GM23338 (cell line): Measurements from ENCODE around the gene ADGRB2. TPM values are rescaled to one million over a fixed set of nuclear protein-coding genes. Genes with fewer than 3 reads are reported as not detected.

Source experiments
- ATAC-seq: fragments of 200-7000 bp; cut with Tn5 transposase; 3 replicates; pipeline ENCODE4 v1.9.1; 2020
- DNase-seq: peaks from one replicate; pipeline ENCODE4 v3.0.0-alpha.2; 2015; ENCODE audit warnings: low spot score
- H2AFZ ChIP-seq: fragments of 200-600 bp; sonication (generic); 2 replicates; pipeline ENCODE4 v1.8.0; 2016; ENCODE audit warnings: antibody characterized with exemption, mild to moderate bottlenecking, moderate library complexity
- H3F3A ChIP-seq: fragments of 200-600 bp; sonication (generic); replicated peaks from 2 replicates; pipeline ENCODE4 v1.8.0; 2017; ENCODE audit warnings: antibody characterized with exemption, mixed run types, low read depth
- H3K27ac ChIP-seq: fragments of 200-600 bp; sonication (generic); 2 replicates; pipeline ENCODE4 v1.6.1; 2016; ENCODE audit warnings: low read depth
- H3K27me3 ChIP-seq: fragments of 200-600 bp; sonication (generic); 2 replicates; pipeline ENCODE4 v1.8.0; 2016; ENCODE audit warnings: mild to moderate bottlenecking, mixed run types, moderate library complexity; ENCODE audit not compliant: insufficient read depth
- H3K36me3 ChIP-seq: fragments of 200-600 bp; sonication (generic); 2 replicates; pipeline ENCODE4 v1.8.0; 2016; ENCODE audit warnings: mild to moderate bottlenecking; ENCODE audit not compliant: insufficient read depth
- H3K4me1 ChIP-seq: fragments of 200-600 bp; sonication (generic); 2 replicates; pipeline ENCODE4 v1.8.0; 2016; ENCODE audit warnings: mild to moderate bottlenecking, moderate library complexity; ENCODE audit not compliant: insufficient read depth
- H3K4me2 ChIP-seq: fragments of 200-600 bp; sonication (generic); 2 replicates; pipeline ENCODE4 v1.7.1; 2017; ENCODE audit warnings: mixed run types
- H3K4me3 ChIP-seq: fragments of 200-600 bp; sonication (generic); 2 replicates; pipeline ENCODE4 v1.6.1; 2016; ENCODE audit warnings: mixed run types
- H3K79me2 ChIP-seq: fragments of 200-600 bp; sonication (generic); replicated peaks from 2 replicates; pipeline ENCODE4 v1.8.0; 2017; ENCODE audit warnings: mild to moderate bottlenecking; ENCODE audit not compliant: insufficient read depth
- H3K9me2 ChIP-seq: fragments of 200-600 bp; sonication (generic); 2 replicates; pipeline ENCODE4 v1.8.0; 2017; ENCODE audit not compliant: insufficient read depth
- H4K20me1 ChIP-seq: fragments of 200-600 bp; sonication (generic); replicated peaks from 2 replicates; pipeline ENCODE4 v1.8.0; 2017; ENCODE audit warnings: mild to moderate bottlenecking; ENCODE audit not compliant: insufficient read depth
- H3K27ac Mint-ChIP-seq: 2 replicates; pipeline ENCODE4 v1.8.0; 2020; ENCODE audit warnings: inconsistent platforms, mild to moderate bottlenecking, moderate library complexity, mixed read lengths
- H3K27me3 Mint-ChIP-seq: 3 replicates; pipeline ENCODE4 v1.8.0; 2022; ENCODE audit warnings: low read depth, mild to moderate bottlenecking, moderate library complexity, mixed read lengths, inconsistent platforms; ENCODE audit not compliant: insufficient read depth, poor library complexity
- H3K36me3 Mint-ChIP-seq: 3 replicates; pipeline ENCODE4 v1.8.0; 2021; ENCODE audit warnings: low read depth, mild to moderate bottlenecking, inconsistent platforms, moderate library complexity, mixed read lengths
- H3K4me1 Mint-ChIP-seq: 3 replicates; pipeline ENCODE4 v1.8.0; 2020; ENCODE audit warnings: mild to moderate bottlenecking, inconsistent platforms, mixed read lengths
- H3K4me3 Mint-ChIP-seq: 3 replicates; pipeline ENCODE4 v1.8.0; 2021; ENCODE audit warnings: moderate library complexity, mild to moderate bottlenecking, inconsistent platforms, mixed read lengths
- H3K9me3 Mint-ChIP-seq: 3 replicates; pipeline ENCODE4 v1.8.0; 2020; ENCODE audit warnings: moderate library complexity, mild to moderate bottlenecking, inconsistent platforms, mixed read lengths
- CREB1 ChIP-seq: fragments of 250-450 bp; sonication (Bioruptor Pico); IDR thresholded peaks from 2 replicates; pipeline ENCODE4 v1.5.0; 2020; ENCODE audit warnings: low read depth, mild to moderate bottlenecking, moderate library complexity
- CTCF ChIP-seq, 2 experiments: fragments of 200-600 bp in 1 of 2; sonication (generic) in 1 of 2; conservative IDR thresholded peaks; 2 replicates each; pipeline versions ENCODE4 v1.5.1 to v1.6.1; 2016 to 2017; ENCODE audit warnings: antibody characterized with exemption in 2 of 2, low read depth in 2 of 2, mild to moderate bottlenecking in 2 of 2, moderate library complexity in 1 of 2
- ETS1 ChIP-seq: IDR thresholded peaks from 2 replicates; pipeline ENCODE4 v1.6.1; 2016; ENCODE audit warnings: antibody characterized with exemption
- EZH2 ChIP-seq: fragments of 200-600 bp; sonication (generic); IDR thresholded peaks from one replicate; pipeline ENCODE4 v1.8.0; 2017; ENCODE audit warnings: antibody characterized with exemption, mild to moderate bottlenecking, low read depth; ENCODE audit not compliant: unreplicated experiment
- EZH2phosphoT487 ChIP-seq: fragments of 200-600 bp; sonication (generic); IDR thresholded peaks from one replicate; pipeline ENCODE4 v1.8.1; 2018; ENCODE audit warnings: antibody characterized with exemption; ENCODE audit not compliant: unreplicated experiment
- JUNB ChIP-seq: IDR thresholded peaks from one replicate; pipeline ENCODE4 v1.6.1; 2016; ENCODE audit warnings: antibody characterized with exemption; ENCODE audit not compliant: unreplicated experiment
- NANOG ChIP-seq: IDR thresholded peaks from 2 replicates; pipeline ENCODE4 v1.6.1; 2016; ENCODE audit warnings: antibody characterized with exemption, borderline replicate concordance
- POLR2AphosphoS5 ChIP-seq: IDR thresholded peaks from 2 replicates; pipeline ENCODE4 v1.6.1; 2016; ENCODE audit warnings: antibody characterized with exemption, low read depth
- ZNF114 ChIP-seq: fragments of 250-450 bp; sonication (Bioruptor Pico); IDR thresholded peaks from 2 replicates; pipeline ENCODE4 v1.5.0; 2020; ENCODE audit warnings: mild to moderate bottlenecking, moderate library complexity
- ZNF331 ChIP-seq: fragments of 250-450 bp; sonication (Bioruptor Pico); IDR thresholded peaks from 2 replicates; pipeline ENCODE4 v1.5.0; 2020; ENCODE audit warnings: low read depth, mild to moderate bottlenecking, moderate library complexity
- polyA plus RNA-seq: library from polyadenylated mRNA; unstranded; fragments of >200 nt; fragmentation: Nextera tagmentation; extraction: Ambion mirVana; gene quantifications from 2 replicates; pipeline ENCODE4 v1.2.1, GENCODE V29; 2016
- total RNA-seq: library from RNA; depleted of rRNA; stranded (reverse); fragments of >200 nt; shearing (Covaris generic); gene quantifications from 2 replicates; pipeline ENCODE4 v1.2.3, GENCODE V29; 2014
- TF ChIP-seq, protein P1 (sequence below): fragments of 250-450 bp; sonication (Bioruptor Pico); IDR thresholded peaks from 2 replicates; pipeline ENCODE4 v1.5.0; 2020; ENCODE audit warnings: mild to moderate bottlenecking, moderate library complexity
- TF ChIP-seq, protein P2 (sequence below): IDR thresholded peaks from one replicate; pipeline ENCODE4 v1.6.1; 2018; ENCODE audit warnings: antibody characterized with exemption; ENCODE audit not compliant: unreplicated experiment

Gene ADGRB2
- total and polyA plus RNA-seq, 2 experiments from 2014 or later: 8.0 to 27.8 TPM

- TF ChIP-seq, protein P1, sequence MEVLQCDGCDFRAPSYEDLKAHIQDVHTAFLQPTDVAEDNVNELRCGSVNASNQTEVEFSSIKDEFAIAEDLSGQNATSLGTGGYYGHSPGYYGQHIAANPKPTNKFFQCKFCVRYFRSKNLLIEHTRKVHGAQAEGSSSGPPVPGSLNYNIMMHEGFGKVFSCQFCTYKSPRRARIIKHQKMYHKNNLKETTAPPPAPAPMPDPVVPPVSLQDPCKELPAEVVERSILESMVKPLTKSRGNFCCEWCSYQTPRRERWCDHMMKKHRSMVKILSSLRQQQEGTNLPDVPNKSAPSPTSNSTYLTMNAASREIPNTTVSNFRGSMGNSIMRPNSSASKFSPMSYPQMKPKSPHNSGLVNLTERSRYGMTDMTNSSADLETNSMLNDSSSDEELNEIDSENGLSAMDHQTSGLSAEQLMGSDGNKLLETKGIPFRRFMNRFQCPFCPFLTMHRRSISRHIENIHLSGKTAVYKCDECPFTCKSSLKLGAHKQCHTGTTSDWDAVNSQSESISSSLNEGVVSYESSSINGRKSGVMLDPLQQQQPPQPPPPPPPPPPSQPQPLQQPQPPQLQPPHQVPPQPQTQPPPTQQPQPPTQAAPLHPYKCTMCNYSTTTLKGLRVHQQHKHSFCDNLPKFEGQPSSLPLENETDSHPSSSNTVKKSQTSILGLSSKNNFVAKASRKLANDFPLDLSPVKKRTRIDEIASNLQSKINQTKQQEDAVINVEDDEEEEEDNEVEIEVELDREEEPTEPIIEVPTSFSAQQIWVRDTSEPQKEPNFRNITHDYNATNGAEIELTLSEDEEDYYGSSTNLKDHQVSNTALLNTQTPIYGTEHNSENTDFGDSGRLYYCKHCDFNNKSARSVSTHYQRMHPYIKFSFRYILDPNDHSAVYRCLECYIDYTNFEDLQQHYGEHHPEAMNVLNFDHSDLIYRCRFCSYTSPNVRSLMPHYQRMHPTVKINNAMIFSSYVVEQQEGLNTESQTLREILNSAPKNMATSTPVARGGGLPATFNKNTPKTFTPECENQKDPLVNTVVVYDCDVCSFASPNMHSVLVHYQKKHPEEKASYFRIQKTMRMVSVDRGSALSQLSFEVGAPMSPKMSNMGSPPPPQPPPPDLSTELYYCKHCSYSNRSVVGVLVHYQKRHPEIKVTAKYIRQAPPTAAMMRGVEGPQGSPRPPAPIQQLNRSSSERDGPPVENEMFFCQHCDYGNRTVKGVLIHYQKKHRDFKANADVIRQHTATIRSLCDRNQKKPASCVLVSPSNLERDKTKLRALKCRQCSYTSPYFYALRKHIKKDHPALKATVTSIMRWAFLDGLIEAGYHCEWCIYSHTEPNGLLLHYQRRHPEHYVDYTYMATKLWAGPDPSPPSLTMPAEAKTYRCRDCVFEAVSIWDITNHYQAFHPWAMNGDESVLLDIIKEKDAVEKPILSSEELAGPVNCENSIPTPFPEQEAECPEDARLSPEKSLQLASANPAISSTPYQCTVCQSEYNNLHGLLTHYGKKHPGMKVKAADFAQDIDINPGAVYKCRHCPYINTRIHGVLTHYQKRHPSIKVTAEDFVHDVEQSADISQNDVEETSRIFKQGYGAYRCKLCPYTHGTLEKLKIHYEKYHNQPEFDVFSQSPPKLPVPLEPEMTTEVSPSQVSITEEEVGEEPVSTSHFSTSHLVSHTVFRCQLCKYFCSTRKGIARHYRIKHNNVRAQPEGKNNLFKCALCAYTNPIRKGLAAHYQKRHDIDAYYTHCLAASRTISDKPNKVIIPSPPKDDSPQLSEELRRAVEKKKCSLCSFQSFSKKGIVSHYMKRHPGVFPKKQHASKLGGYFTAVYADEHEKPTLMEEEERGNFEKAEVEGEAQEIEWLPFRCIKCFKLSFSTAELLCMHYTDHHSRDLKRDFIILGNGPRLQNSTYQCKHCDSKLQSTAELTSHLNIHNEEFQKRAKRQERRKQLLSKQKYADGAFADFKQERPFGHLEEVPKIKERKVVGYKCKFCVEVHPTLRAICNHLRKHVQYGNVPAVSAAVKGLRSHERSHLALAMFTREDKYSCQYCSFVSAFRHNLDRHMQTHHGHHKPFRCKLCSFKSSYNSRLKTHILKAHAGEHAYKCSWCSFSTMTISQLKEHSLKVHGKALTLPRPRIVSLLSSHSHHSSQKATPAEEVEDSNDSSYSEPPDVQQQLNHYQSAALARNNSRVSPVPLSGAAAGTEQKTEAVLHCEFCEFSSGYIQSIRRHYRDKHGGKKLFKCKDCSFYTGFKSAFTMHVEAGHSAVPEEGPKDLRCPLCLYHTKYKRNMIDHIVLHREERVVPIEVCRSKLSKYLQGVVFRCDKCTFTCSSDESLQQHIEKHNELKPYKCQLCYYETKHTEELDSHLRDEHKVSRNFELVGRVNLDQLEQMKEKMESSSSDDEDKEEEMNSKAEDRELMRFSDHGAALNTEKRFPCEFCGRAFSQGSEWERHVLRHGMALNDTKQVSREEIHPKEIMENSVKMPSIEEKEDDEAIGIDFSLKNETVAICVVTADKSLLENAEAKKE: no peak
Measured at GRCh38 chr1:31697369-31697984, 66.7 kb downstream of the ADGRB2 start (continued).

GRCh38 chr1:31696242-31696641 lies 67.9 kb downstream of the ADGRB2 start:
- Histone ChIP-seq H2AFZ (no peak overlapping the region), H3K27ac (no peak overlapping the region), H3K4me3 (no peak overlapping the region), H3K79me2 (no peaks in the 10 kb centered on the region), H3K9me2 (no peaks in the 10 kb centered on the region), H4K20me1 (no peaks in the 10 kb centered on the region), H3F3A (no peaks in the 10 kb centered on the region), H3K36me3 (no peaks in the 10 kb centered on the region), H3K4me1 (no peaks in the 10 kb centered on the region), H3K4me2 (no peak overlapping the region), H3K27me3 (no peaks in the 10 kb centered on the region)
- Mint-ChIP-seq H3K4me3 (no peak overlapping the region), H3K9me3 (no peaks in the 10 kb centered on the region), H3K4me1 (peaks cover 18% of the 10 kb centered on the region), H3K27me3 (peaks cover 10% of the 10 kb centered on the region), H3K27ac (no peak overlapping the region), H3K36me3 (peaks cover 3% of the 10 kb centered on the region; the same call in 1 of the 3 replicates)
- DNase-seq (no peak), ATAC-seq (no peak)
- TF ChIP-seq JUNB (no peak), EZH2 (no peak), NANOG (no peak), CREB1 (CRISPR knock-in tag) (no peak), ZNF331 (CRISPR knock-in tag) (no peak), ETS1 (no peak), POLR2AphosphoS5 (no peak), ZNF114 (CRISPR knock-in tag) (no peak), CTCF (conservative IDR thresholded peaks at IDR 0.05; ENCODE audit: low read depth in 2 of 2) (no peak), EZH2phosphoT487 (no peak)
- TF ChIP-seq, protein P2, sequence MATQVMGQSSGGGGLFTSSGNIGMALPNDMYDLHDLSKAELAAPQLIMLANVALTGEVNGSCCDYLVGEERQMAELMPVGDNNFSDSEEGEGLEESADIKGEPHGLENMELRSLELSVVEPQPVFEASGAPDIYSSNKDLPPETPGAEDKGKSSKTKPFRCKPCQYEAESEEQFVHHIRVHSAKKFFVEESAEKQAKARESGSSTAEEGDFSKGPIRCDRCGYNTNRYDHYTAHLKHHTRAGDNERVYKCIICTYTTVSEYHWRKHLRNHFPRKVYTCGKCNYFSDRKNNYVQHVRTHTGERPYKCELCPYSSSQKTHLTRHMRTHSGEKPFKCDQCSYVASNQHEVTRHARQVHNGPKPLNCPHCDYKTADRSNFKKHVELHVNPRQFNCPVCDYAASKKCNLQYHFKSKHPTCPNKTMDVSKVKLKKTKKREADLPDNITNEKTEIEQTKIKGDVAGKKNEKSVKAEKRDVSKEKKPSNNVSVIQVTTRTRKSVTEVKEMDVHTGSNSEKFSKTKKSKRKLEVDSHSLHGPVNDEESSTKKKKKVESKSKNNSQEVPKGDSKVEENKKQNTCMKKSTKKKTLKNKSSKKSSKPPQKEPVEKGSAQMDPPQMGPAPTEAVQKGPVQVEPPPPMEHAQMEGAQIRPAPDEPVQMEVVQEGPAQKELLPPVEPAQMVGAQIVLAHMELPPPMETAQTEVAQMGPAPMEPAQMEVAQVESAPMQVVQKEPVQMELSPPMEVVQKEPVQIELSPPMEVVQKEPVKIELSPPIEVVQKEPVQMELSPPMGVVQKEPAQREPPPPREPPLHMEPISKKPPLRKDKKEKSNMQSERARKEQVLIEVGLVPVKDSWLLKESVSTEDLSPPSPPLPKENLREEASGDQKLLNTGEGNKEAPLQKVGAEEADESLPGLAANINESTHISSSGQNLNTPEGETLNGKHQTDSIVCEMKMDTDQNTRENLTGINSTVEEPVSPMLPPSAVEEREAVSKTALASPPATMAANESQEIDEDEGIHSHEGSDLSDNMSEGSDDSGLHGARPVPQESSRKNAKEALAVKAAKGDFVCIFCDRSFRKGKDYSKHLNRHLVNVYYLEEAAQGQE: no peak
